Thoracic aorta (tissue), 2 donors: Measurements from ENCODE around the gene FARS2. TPM values are rescaled to one million over a fixed set of nuclear protein-coding genes. Genes with fewer than 3 reads are reported as not detected.

Experiments used
- ATAC-seq: fragments of 150-250 bp; one replicate; pipeline ENCODE4 v1.8.0; 2017; ENCODE audit warnings: low read depth; ENCODE audit not compliant: insufficient number of reproducible peaks, low FRiP score
- DNase-seq: peaks from one replicate; pipeline ENCODE4 v3.0.0-alpha.2; 2020; ENCODE audit warnings: low spot score
- H3K27ac ChIP-seq, 2 donors: fragments of 200-600 bp; sonication (generic); 1 replicate in 1 of 2; 2 replicates in 1 of 2; pipeline ENCODE4 v1.5.1; 2016; ENCODE audit warnings: mild to moderate bottlenecking in 2 of 2, moderate library complexity in 2 of 2
- H3K27me3 ChIP-seq: fragments of 200-600 bp; sonication (generic); replicated peaks from 2 replicates; pipeline ENCODE4 v1.6.0; 2016; ENCODE audit warnings: mild to moderate bottlenecking; ENCODE audit not compliant: insufficient read depth
- H3K36me3 ChIP-seq: fragments of 200-600 bp; sonication (generic); one replicate; pipeline ENCODE4 v1.5.1; 2016
- H3K4me1 ChIP-seq, 2 donors: fragments of 200-600 bp; sonication (generic); 1 replicate in 1 of 2; 2 replicates in 1 of 2; pipeline versions ENCODE4 v1.5.1 to v1.6.0; 2016; ENCODE audit warnings: low read depth in 2 of 2, mild to moderate bottlenecking in 1 of 2; ENCODE audit not compliant: control insufficient read depth in 1 of 2
- H3K4me3 ChIP-seq: fragments of 200-600 bp; sonication (generic); 2 replicates; pipeline ENCODE4 v1.5.1; 2016; ENCODE audit warnings: mild to moderate bottlenecking
- H3K9me3 ChIP-seq: fragments of 200-600 bp; sonication (generic); 2 replicates; pipeline ENCODE4 v1.5.1; 2016
- total RNA-seq, 2 donors: library from RNA; depleted of rRNA; stranded (reverse); fragments of >200 nt; gene quantifications; one replicate each; pipeline versions ENCODE4 v1.1.0 to v1.2.3, GENCODE V29; 2016
- TF ChIP-seq, protein P1 (sequence below): fragments of 200-600 bp; sonication (generic); IDR thresholded peaks from one replicate; pipeline ENCODE4 v1.5.1; 2019; ENCODE audit warnings: antibody characterized with exemption

FARS2 gene
- total RNA-seq, 2 donors from 2014 or later, result 10.4 to 11.6 TPM

- no peaks in the 10 kb centered on the region for H3K9me3 ChIP-seq
- no peak for DNase-seq
- no peak for ATAC-seq
- peaks cover 0 to 4% of the 10 kb centered on the region in 2 donors for H3K4me1 ChIP-seq
- H3K27ac ChIP-seq, result no peak overlapping the region
- no peaks in the 10 kb centered on the region for H3K27me3 ChIP-seq
- H3K4me3 ChIP-seq, result no peak overlapping the region
- no peaks in the 10 kb centered on the region for H3K36me3 ChIP-seq
- TF ChIP-seq, protein P1, sequence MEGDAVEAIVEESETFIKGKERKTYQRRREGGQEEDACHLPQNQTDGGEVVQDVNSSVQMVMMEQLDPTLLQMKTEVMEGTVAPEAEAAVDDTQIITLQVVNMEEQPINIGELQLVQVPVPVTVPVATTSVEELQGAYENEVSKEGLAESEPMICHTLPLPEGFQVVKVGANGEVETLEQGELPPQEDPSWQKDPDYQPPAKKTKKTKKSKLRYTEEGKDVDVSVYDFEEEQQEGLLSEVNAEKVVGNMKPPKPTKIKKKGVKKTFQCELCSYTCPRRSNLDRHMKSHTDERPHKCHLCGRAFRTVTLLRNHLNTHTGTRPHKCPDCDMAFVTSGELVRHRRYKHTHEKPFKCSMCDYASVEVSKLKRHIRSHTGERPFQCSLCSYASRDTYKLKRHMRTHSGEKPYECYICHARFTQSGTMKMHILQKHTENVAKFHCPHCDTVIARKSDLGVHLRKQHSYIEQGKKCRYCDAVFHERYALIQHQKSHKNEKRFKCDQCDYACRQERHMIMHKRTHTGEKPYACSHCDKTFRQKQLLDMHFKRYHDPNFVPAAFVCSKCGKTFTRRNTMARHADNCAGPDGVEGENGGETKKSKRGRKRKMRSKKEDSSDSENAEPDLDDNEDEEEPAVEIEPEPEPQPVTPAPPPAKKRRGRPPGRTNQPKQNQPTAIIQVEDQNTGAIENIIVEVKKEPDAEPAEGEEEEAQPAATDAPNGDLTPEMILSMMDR, result no peak
Measured at GRCh38 chr6:5541751-5542432, 280.6 kb downstream of the FARS2 start.

DNA sequence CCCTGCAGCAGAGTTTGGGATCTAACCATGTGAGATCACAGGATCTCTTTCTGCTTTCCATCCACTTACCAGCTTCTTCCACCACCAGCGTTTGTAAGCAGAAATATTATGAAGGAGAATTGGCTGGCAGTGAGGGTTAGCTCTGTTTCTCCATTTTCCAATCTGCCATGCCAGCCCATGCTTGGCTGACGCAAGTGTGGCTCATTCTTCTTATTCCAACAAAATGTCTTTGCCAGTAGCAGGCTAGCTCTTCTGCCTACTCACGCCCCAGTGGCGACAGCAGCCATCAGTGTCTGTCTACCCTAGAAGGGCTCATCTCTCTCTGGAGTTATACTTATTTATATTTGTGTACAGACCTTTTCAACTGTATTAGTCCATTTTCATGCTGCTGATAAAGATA, 286.2 kb downstream of the FARS2 start:
- Histone ChIP-seq H3K4me3 (no peak overlapping the region), H3K4me1 (no peaks in the 10 kb centered on the region), H3K27me3 (no peaks in the 10 kb centered on the region), H3K36me3 (no peaks in the 10 kb centered on the region), H3K9me3 (peaks cover 6% of the 10 kb centered on the region), H3K27ac (no peak overlapping the region)
- TF ChIP-seq, protein P1, result no peak
- ATAC-seq (no peak), DNase-seq (no peak)

DNA sequence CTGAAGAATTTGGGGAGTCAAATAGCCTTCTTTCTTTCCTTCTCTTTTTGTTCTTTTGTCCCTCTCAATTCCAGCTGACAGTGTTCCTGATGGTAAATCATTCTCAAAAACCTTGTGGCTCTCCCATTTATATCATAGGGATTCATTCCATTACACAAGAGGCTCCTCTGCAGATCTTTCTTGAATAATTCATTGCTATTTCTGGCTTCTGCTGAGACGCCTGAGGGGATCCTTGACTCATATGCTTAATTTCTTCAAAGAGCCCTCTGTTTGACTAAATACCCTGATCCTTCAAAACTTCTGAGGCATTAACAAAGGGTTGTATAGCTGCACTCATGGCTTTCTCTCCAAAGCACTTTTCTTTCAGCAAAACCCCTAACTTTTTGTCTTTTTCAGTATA, 289.3 kb downstream of the FARS2 start:
- Histone ChIP-seq H3K36me3 (no peaks in the 10 kb centered on the region), H3K27ac (no peak overlapping the region)

DNA sequence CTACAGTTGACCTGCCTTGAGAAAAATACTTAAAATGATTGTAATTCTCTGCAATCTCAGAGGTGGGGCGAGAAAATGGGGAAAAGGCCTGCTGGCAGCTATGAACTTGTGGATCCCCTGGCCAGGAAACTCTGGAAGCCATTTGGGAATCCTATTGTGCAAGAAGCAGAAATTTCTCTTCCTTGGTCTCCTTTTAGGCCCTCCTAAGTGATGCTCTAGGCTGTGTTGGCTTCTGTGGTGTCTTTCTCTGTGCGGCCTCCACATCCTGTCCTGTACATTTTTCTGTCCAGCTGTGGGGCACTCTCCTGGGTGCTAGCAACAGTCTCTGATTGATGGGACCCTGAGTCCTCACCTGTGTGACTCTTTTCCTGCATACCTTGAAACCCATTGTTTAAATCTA, 290.9 kb downstream of the FARS2 start:
- TF ChIP-seq, protein P1, result no peak
- no peak for ATAC-seq
- no peak overlapping the region for H3K4me3 ChIP-seq
- peaks cover 6% of the 10 kb centered on the region for H3K9me3 ChIP-seq
- no peaks in the 10 kb centered on the region for H3K36me3 ChIP-seq
- no peak for DNase-seq
- H3K27me3 ChIP-seq, result no peaks in the 10 kb centered on the region
- H3K4me1 ChIP-seq, result no peaks in the 10 kb centered on the region
- H3K27ac ChIP-seq, result no peak overlapping the region

More for the DNA sequence above, 289.3 kb downstream of the FARS2 start:
- Histone ChIP-seq H3K4me3 (no peak overlapping the region), H3K4me1 (no peaks in the 10 kb centered on the region), H3K9me3 (peaks cover 6% of the 10 kb centered on the region), H3K27me3 (no peaks in the 10 kb centered on the region)
- no peak for DNase-seq
- no peak for ATAC-seq
- TF ChIP-seq, protein P1, result no peak

- H3K27ac ChIP-seq, result no peak overlapping the region
- H3K9me3 ChIP-seq, result peaks cover 6% of the 10 kb centered on the region
- no peaks in the 10 kb centered on the region for H3K27me3 ChIP-seq
- no peak for DNase-seq
- TF ChIP-seq, protein P1, result no peak
- no peak overlapping the region for H3K4me3 ChIP-seq
- no peaks in the 10 kb centered on the region for H3K4me1 ChIP-seq
- ATAC-seq, result no peak
- no peaks in the 10 kb centered on the region for H3K36me3 ChIP-seq
Measured at GRCh38 chr6:5553767-5554166, 292.5 kb downstream of the FARS2 start.
